Measurements from ENCODE around the gene CDR2.

The CDR2 gene

GRCh38 chr16:22379656-22380055, 5.2 kb upstream of the CDR2 start:
- peaks cover 5% of the 10 kb centered on the region for H3K4me1 ChIP-seq (ENCODE audit: low read depth, poor library complexity, severe bottlenecking)
- no peak overlapping the region for H3K9ac ChIP-seq
- H3K4me2 ChIP-seq = no peak overlapping the region
- no peaks in the 10 kb centered on the region for H3K36me3 ChIP-seq (ENCODE audit: insufficient read depth)
- H3K79me2 ChIP-seq (ENCODE audit: insufficient read depth, low read depth) = no peaks in the 10 kb centered on the region
- H3K4me3 ChIP-seq (IDR thresholded peaks at IDR 0.05; ENCODE audit: insufficient read depth, low read depth, low read length) = no peak overlapping the region
- no peak overlapping the region for H3K27ac ChIP-seq
- H3K27me3 ChIP-seq (ENCODE audit: insufficient read depth, low read depth) = no peaks in the 10 kb centered on the region
- H2AFZ ChIP-seq (ENCODE audit: low read depth) = no peak overlapping the region
- no peak for TF ChIP-seq CTCF (conservative IDR thresholded peaks at IDR 0.05; ENCODE audit: low read depth, low read length)
- H4K20me1 ChIP-seq (ENCODE audit: insufficient read depth) = no peaks in the 10 kb centered on the region

- H3K4me3 ChIP-seq (IDR thresholded peaks at IDR 0.05; ENCODE audit: insufficient read depth, low read depth, low read length) = no peak overlapping the region
Measured at GRCh38 chr16:22375963-22376640, 1.7 kb upstream of the CDR2 start.

GRCh38 chr16:22375117-22375962, 921 bp upstream of the CDR2 start:
- H3K27ac ChIP-seq = no peak overlapping the region
- peaks cover 32% of the 10 kb centered on the region for H3K4me1 ChIP-seq (ENCODE audit: low read depth, poor library complexity, severe bottlenecking)
- H3K9ac ChIP-seq = peak overlapping the region; percentile 73; the same call in 1 of the 2 replicates
- H4K20me1 ChIP-seq (ENCODE audit: insufficient read depth) = peaks cover 3% of the 10 kb centered on the region
- H3K4me3 ChIP-seq (IDR thresholded peaks at IDR 0.05; ENCODE audit: insufficient read depth, low read depth, low read length) = peak overlapping the region; percentile 35
- H2AFZ ChIP-seq (ENCODE audit: low read depth) = peak overlapping the region; percentile 74
- TF ChIP-seq CTCF (conservative IDR thresholded peaks at IDR 0.05; ENCODE audit: low read depth, low read length) = no peak
- peak overlapping the region; percentile 75 for H3K4me2 ChIP-seq
- no peaks in the 10 kb centered on the region for H3K27me3 ChIP-seq (ENCODE audit: insufficient read depth, low read depth)
- peaks cover 36% of the 10 kb centered on the region for H3K79me2 ChIP-seq (ENCODE audit: insufficient read depth, low read depth)
- H3K36me3 ChIP-seq (ENCODE audit: insufficient read depth) = no peaks in the 10 kb centered on the region

More at GRCh38 chr16:22375963-22376640, 1.7 kb upstream of the CDR2 start:
- H3K27ac ChIP-seq = no peak overlapping the region
- H3K4me2 ChIP-seq = no peak overlapping the region
- no peak for TF ChIP-seq CTCF (conservative IDR thresholded peaks at IDR 0.05; ENCODE audit: low read depth, low read length)
- H3K79me2 ChIP-seq (ENCODE audit: insufficient read depth, low read depth) = peaks cover 29% of the 10 kb centered on the region
- peaks cover 3% of the 10 kb centered on the region for H4K20me1 ChIP-seq (ENCODE audit: insufficient read depth)
- H3K27me3 ChIP-seq (ENCODE audit: insufficient read depth, low read depth) = no peaks in the 10 kb centered on the region
- H3K36me3 ChIP-seq (ENCODE audit: insufficient read depth) = no peaks in the 10 kb centered on the region
- H2AFZ ChIP-seq (ENCODE audit: low read depth) = no peak overlapping the region
- peaks cover 25% of the 10 kb centered on the region for H3K4me1 ChIP-seq (ENCODE audit: low read depth, poor library complexity, severe bottlenecking)
- H3K9ac ChIP-seq = no peak overlapping the region

GRCh38 chr16:22373662-22374310, 633 bp downstream of the CDR2 start:
- no peaks in the 10 kb centered on the region for H3K36me3 ChIP-seq (ENCODE audit: insufficient read depth)
- peak overlapping the region; percentile 63 for H3K27ac ChIP-seq
- H3K4me3 ChIP-seq (IDR thresholded peaks at IDR 0.05; ENCODE audit: insufficient read depth, low read depth, low read length) = no peak overlapping the region
- no peak for TF ChIP-seq CTCF (conservative IDR thresholded peaks at IDR 0.05; ENCODE audit: low read depth, low read length)
- H3K4me2 ChIP-seq = peak overlapping the region; percentile 81
- peak overlapping the region; percentile 73 for H3K9ac ChIP-seq
- H3K79me2 ChIP-seq (ENCODE audit: insufficient read depth, low read depth) = peaks cover 52% of the 10 kb centered on the region
- no peaks in the 10 kb centered on the region for H3K27me3 ChIP-seq (ENCODE audit: insufficient read depth, low read depth)
- H3K4me1 ChIP-seq (ENCODE audit: low read depth, poor library complexity, severe bottlenecking) = peaks cover 48% of the 10 kb centered on the region
- H4K20me1 ChIP-seq (ENCODE audit: insufficient read depth) = peaks cover 3% of the 10 kb centered on the region
- peak overlapping the region; percentile 74 for H2AFZ ChIP-seq (ENCODE audit: low read depth)

All from KMS-11 (cell line).